NCI-H187 (cell line): ENCODE measurements around the gene OR2K2.
"Not testable (repeated sequence)": the region's sequence is repeated elsewhere in the genome, so short reads cannot be mapped to it uniquely, and the experiment has no call there.

Experiments used
- DNase-seq, 2 experiments: peaks; one replicate each; lab custom pipeline; 2025; lab: John Stamatoyannopoulos, UW

The OR2K2 gene

GRCh38 chr9:111298111-111298510 is 31.9 kb downstream of the OR2K2 start:
- no peak for DNase-seq

GRCh38 chr9:111297066-111297824 is 32.8 kb downstream of the OR2K2 start:
- no peak for DNase-seq

GRCh38 chr9:111294691-111295451 is 35.2 kb downstream of the OR2K2 start:
- no peak for DNase-seq

DNA sequence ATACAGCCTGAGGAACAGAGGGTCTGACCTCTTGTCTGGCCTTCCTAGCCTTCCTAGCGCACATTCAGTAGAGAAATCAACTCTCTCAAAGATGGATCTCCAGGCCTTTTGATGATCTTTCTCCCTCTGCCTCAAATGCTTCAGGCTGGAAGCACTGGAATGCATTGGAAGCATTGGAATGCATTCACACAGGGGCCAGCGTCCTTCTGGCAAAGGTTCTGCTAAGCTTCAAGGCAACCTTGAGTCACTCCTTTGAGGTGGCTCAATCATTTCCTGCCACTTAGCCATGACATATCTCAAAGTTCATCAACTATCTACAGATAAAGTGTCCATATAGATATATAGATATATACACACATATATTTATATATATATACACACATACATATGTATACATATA is 42.9 kb downstream of the OR2K2 start:
- no peak for DNase-seq

- DNase-seq: no peak
Measured at GRCh38 chr9:111284703-111285102, 45.3 kb downstream of the OR2K2 start.

- DNase-seq: no peak
Measured at GRCh38 chr9:111282845-111283244, 47.2 kb downstream of the OR2K2 start.

- DNase-seq: not testable (repeated sequence)
Measured at GRCh38 chr9:111280795-111281194, 49.2 kb downstream of the OR2K2 start.
